Omental fat pad (tissue), 4 donors: ENCODE results near the gene PRR20G. TPM values are rescaled to one million over a fixed set of nuclear protein-coding genes. Genes with fewer than 3 reads are reported as not detected.

ENCODE experiments used
- ATAC-seq: fragments of 150-250 bp; one replicate; pipeline ENCODE4 v1.9.1; 2016; ENCODE audit warnings: mild to moderate bottlenecking, moderate library complexity; ENCODE audit not compliant: low FRiP score
- DNase-seq: peaks from one replicate; pipeline ENCODE4 v3.0.0-alpha.2; 2019; ENCODE audit warnings: low spot score
- CTCF ChIP-seq, 3 donors: fragments of 450-650 bp; IDR thresholded peaks; one replicate each; pipeline ENCODE4 v1.5.1; 2016 to 2017; ENCODE audit warnings: antibody characterized with exemption in 3 of 3, mild to moderate bottlenecking in 3 of 3, moderate library complexity in 2 of 3
- total RNA-seq, 4 donors: library from RNA; depleted of rRNA; stranded (reverse); fragments of >200 nt; gene quantifications; one replicate each; pipeline ENCODE4 v1.1.0, GENCODE V29; 2016

The PRR20G gene
- total RNA-seq = not detected

GRCh38 chr3:127287840-127288239 is at the start of gene PRR20G:
Gene PRR20G (minus strand): TSS chr3:127288046. CDS start chr3:127287365, 681 bp downstream.
- ATAC-seq = no peak
- no peak for TF ChIP-seq CTCF (IDR thresholded peaks at IDR 0.05)
- DNase-seq = no peak

- ATAC-seq = no peak
- no peak for TF ChIP-seq CTCF (IDR thresholded peaks at IDR 0.05)
- no peak for DNase-seq
Observed at GRCh38 chr3:127337001-127337400, 49.2 kb upstream of the PRR20G start.

- no peak for ATAC-seq
- DNase-seq = no peak
- TF ChIP-seq CTCF (IDR thresholded peaks at IDR 0.05) = no peak
Observed at GRCh38 chr3:127336101-127336500, 48.3 kb upstream of the PRR20G start.

GRCh38 chr3:127330385-127330784 is 42.5 kb upstream of the PRR20G start:
- DNase-seq = no peak
- TF ChIP-seq CTCF (IDR thresholded peaks at IDR 0.05) = no peak
- no peak for ATAC-seq

GRCh38 chr3:127329631-127330285 is 41.9 kb upstream of the PRR20G start:
- no peak for TF ChIP-seq CTCF (IDR thresholded peaks at IDR 0.05)
- DNase-seq (no peak), ATAC-seq (no peak)

GRCh38 chr3:127328421-127328820 is 40.6 kb upstream of the PRR20G start:
- TF ChIP-seq CTCF (IDR thresholded peaks at IDR 0.05) = no peak
- ATAC-seq (no peak), DNase-seq (no peak)

- DNase-seq (no peak), ATAC-seq (no peak)
- TF ChIP-seq CTCF (IDR thresholded peaks at IDR 0.05) = no peak
Observed at GRCh38 chr3:127326341-127326740, 38.5 kb upstream of the PRR20G start.
